Measurements from ENCODE around the gene ABCA8. TPM values are rescaled to one million over a fixed set of nuclear protein-coding genes. Genes with fewer than 3 reads are reported as not detected.

The ABCA8 gene
- polyA plus RNA-seq, 3 donors: not detected

- H3K9me3 ChIP-seq (replicated peaks in 1 of 2; ENCODE audit: control insufficient read depth in 1 of 2, insufficient read depth in 1 of 2, low read length in 2 of 2): peaks cover 0 to 3% of the 10 kb centered on the region in 2 donors
- H3K27me3 Mint-ChIP-seq (ENCODE audit: low read depth in 3 of 3): peaks cover 0 to 2% (median 0%) of the 10 kb centered on the region in 3 donors
- DNase-seq: no peak
- no peak overlapping the region for H2AFZ ChIP-seq (ENCODE audit: insufficient read depth, low read depth, low read length, poor library complexity, severe bottlenecking)
- intact Hi-C loops (cut with micrococcal nuclease): no loop called here
- H3K4me3 ChIP-seq (replicated peaks in 1 of 3; ENCODE audit: low read depth in 2 of 3, low read length in 3 of 3): no peak overlapping the region
- no peak overlapping the region for H3K27ac ChIP-seq (ENCODE audit: low read depth in 1 of 2, low read length in 2 of 2)
- no peaks in the 10 kb centered on the region for H3K27me3 ChIP-seq (ENCODE audit: control insufficient read depth in 2 of 2, insufficient read depth in 2 of 2, low read length in 2 of 2)
- TF ChIP-seq CTCF (IDR thresholded peaks at IDR 0.05): no peak
- no peak overlapping the region for H3K4me3 Mint-ChIP-seq
- H3K4me2 ChIP-seq (replicated peaks; ENCODE audit: extremely low read depth, low read length, poor library complexity, severe bottlenecking): no peak overlapping the region
- H3K36me3 ChIP-seq (replicated peaks in 1 of 2; ENCODE audit: control insufficient read depth in 1 of 2, insufficient read depth in 2 of 2, low read length in 2 of 2): no peaks in the 10 kb centered on the region
- no peaks in the 10 kb centered on the region for H4K20me1 ChIP-seq (ENCODE audit: insufficient read depth, low read length)
- WGBS (ENCODE audit: insufficient coverage): no CpG with 5 or more reads among the region's 5 CpGs
- no peaks in the 10 kb centered on the region for H3K79me2 ChIP-seq (ENCODE audit: insufficient read depth, low read length)
- no peaks in the 10 kb centered on the region for H3K4me1 Mint-ChIP-seq
- no peaks in the 10 kb centered on the region for H3K4me1 ChIP-seq (ENCODE audit: control insufficient read depth in 1 of 2, insufficient read depth in 2 of 2, low read length in 2 of 2)
- H3K9ac ChIP-seq (ENCODE audit: insufficient read depth, low read length, poor library complexity, severe bottlenecking): no peak overlapping the region
- peaks cover 6 to 14% (median 12%) of the 10 kb centered on the region in 7 donors for H3K9me3 Mint-ChIP-seq
- H3K36me3 Mint-ChIP-seq: no peaks in the 10 kb centered on the region
- no peak overlapping the region for H3K27ac Mint-ChIP-seq
Observed at GRCh38 chr17:68853036-68853435, 102.2 kb downstream of the ABCA8 start.

- Mint-ChIP-seq H3K27me3 (ENCODE audit: low read depth in 3 of 3) (peaks cover 0 to 3% (median 0%) of the 10 kb centered on the region in 3 donors), H3K27ac (no peak overlapping the region), H3K4me1 (no peaks in the 10 kb centered on the region), H3K36me3 (no peaks in the 10 kb centered on the region), H3K4me3 (no peak overlapping the region), H3K9me3 (peaks cover 3 to 12% (median 6%) of the 10 kb centered on the region in 7 donors)
- no peak overlapping the region for H3K4me3 ChIP-seq (replicated peaks in 1 of 3; ENCODE audit: low read depth in 2 of 3, low read length in 3 of 3)
- H2AFZ ChIP-seq (ENCODE audit: insufficient read depth, low read depth, low read length, poor library complexity, severe bottlenecking): no peak overlapping the region
- intact Hi-C loops (cut with micrococcal nuclease): no loop called here
- H3K27ac ChIP-seq (ENCODE audit: low read depth in 1 of 2, low read length in 2 of 2): no peak overlapping the region
- no peaks in the 10 kb centered on the region for H3K79me2 ChIP-seq (ENCODE audit: insufficient read depth, low read length)
- DNase-seq: no peak
- TF ChIP-seq CTCF (IDR thresholded peaks at IDR 0.05): no peak
- H3K27me3 ChIP-seq (ENCODE audit: control insufficient read depth in 2 of 2, insufficient read depth in 2 of 2, low read length in 2 of 2): no peaks in the 10 kb centered on the region
- 86% methylated on average over 1 of the region's 1 CpG for WGBS (ENCODE audit: insufficient coverage)
- no peaks in the 10 kb centered on the region for H3K4me1 ChIP-seq (ENCODE audit: control insufficient read depth in 1 of 2, insufficient read depth in 2 of 2, low read length in 2 of 2)
- no peaks in the 10 kb centered on the region for H3K36me3 ChIP-seq (replicated peaks in 1 of 2; ENCODE audit: control insufficient read depth in 1 of 2, insufficient read depth in 2 of 2, low read length in 2 of 2)
- H3K9ac ChIP-seq (ENCODE audit: insufficient read depth, low read length, poor library complexity, severe bottlenecking): no peak overlapping the region
- no peak overlapping the region for H3K4me2 ChIP-seq (replicated peaks; ENCODE audit: extremely low read depth, low read length, poor library complexity, severe bottlenecking)
- H4K20me1 ChIP-seq (ENCODE audit: insufficient read depth, low read length): no peaks in the 10 kb centered on the region
- H3K9me3 ChIP-seq (replicated peaks in 1 of 2; ENCODE audit: control insufficient read depth in 1 of 2, insufficient read depth in 1 of 2, low read length in 2 of 2): no peaks in the 10 kb centered on the region
Observed at GRCh38 chr17:68851890-68852289, 103.3 kb downstream of the ABCA8 start.
